NCI-H146 treated with DMSO at 0.1 percent for 48 hours (cell line): Measurements from ENCODE around the gene BLTP2.
"Not testable (repeated sequence)": the region's sequence is repeated elsewhere in the genome, so short reads cannot be mapped to it uniquely, and the experiment has no call there.

Experiments used
- DNase-seq: peaks from one replicate; lab custom pipeline; 2025; ENCODE audit not compliant: unreplicated experiment; lab: John Stamatoyannopoulos, UW

The BLTP2 gene

DNA sequence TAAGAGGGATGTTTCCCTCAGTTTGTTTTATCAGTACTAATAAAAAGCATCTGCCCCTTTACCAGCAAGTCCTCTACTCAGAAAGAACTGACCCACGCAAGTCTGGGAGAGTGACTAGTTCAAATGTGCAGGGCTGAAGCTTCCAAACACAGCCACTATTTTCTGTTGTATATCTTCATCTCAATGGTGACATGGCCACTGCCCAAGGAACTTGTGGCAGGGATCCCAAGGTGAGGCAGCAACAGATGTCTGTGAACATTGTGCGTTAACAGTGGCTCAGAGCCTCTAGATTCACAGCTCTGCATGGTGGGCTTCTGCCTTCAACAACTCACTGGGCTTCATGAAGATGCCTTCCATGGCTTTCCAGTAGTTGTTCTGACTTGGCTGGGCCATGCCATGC lies 3.7 kb upstream of the BLTP2 start:
- DNase-seq, result no peak

DNA sequence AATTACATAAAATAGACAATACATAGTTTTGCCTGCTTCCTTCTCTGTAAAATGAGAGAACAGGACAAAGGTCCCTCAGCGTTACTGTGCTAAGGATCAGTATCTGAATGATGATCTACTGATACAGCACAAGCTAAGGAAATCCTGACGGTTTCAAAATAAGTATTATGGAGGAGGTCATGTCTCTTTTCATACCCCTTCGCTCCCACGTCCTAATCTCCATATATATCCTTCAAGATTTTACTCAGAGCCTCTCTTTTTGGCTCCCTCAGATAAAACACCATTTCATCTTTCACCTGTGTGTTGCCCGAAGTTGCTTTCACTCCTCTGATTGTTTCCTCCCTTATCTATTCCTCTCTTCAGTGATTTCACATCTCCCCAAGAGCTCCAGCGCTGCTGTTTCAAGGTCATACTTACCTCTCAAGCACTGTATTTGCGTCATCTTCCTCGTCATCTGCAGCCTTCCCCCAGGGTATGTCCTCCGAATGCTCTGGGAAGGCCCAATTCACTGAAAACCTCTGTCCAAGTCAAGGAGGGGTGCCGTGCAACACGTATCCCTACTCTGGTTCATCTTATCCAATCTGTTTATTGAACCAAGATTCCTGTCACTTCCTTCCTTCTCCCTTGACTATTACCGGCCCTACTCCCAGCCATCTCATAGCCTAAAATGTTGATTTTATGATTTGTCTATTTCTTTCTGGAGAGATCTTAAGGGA lies 1.2 kb upstream of the BLTP2 start:
- no peak for DNase-seq

GRCh38 chr17:28645576-28645939 lies 600 bp upstream of the BLTP2 start:
- no peak for DNase-seq

DNA sequence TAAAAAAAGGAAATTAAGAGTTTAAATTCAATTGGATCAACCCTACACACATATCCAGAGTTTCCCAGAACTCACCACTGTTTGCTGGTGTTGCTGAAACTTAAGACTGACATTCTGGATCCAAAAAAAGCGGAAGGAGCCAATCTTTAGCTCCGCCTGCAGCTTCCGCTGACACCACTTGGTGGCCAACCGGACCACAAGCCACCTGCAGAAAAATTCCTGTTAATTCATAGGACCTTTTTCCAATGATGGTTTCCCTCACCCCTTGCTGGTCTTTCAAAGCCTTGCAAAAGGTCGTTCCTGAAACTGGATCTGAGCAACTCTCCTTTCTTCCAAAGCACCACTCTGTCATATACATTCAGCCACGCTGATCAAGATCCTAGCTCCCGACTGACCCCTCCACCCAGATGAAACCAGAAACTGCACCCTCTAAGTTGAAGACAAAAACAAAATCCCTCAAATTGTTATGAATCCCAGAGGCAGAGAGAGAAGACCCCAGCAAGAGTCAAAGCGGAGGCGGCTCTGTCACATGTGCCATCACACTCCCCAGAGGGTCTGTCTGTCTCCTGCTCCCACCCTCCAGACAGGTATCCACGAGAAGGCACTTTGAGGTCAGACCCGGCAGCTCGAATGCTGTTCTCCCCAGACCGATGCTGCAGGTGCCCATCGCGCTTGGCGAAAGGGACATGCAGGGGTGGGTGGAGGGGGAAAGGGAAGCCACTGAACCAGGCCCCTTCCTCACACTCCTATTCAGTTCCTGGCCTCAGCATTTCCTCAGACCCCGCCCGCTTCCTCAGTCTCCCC lies 773 bp downstream of the BLTP2 start:
- DNase-seq, result no peak

DNA sequence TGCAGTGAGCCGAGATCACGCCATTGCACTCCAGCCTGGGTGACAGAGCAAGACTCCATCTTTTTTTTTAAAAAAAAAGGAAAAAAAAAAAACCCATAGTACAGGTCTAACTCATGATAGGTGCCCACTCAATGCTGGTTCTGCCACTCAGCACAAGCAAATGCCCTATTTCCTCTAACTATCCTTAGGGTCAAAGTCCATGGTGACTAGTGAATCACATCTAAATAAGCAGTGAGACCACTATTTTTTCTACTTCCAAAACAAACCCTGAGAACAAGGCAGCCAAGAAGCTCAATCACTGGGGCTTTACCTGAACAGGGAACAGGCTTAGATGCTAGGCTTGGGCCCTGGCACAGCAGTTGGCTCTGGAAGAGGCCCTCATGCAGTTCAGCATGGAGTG lies 3.4 kb downstream of the BLTP2 start:
- no peak for DNase-seq

DNA sequence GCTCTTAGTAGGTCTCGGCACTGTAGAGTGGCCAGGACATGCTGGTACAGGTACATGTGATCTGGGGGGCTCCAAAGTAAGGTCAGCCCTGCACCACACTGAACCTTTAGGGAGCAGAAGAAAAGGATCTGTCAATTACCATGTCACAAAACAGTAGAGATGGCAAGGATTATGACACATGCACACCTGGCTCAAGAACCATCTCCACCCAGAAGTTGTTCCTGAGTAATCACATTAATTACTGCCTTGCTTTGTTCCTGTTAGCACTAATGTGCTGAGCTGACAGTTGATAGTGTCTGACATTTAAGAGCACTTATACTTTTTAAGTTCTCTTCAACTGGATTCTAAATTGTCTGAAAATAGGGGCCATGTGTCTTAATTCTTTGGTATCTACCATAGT lies 9.5 kb downstream of the BLTP2 start:
- no peak for DNase-seq

DNA sequence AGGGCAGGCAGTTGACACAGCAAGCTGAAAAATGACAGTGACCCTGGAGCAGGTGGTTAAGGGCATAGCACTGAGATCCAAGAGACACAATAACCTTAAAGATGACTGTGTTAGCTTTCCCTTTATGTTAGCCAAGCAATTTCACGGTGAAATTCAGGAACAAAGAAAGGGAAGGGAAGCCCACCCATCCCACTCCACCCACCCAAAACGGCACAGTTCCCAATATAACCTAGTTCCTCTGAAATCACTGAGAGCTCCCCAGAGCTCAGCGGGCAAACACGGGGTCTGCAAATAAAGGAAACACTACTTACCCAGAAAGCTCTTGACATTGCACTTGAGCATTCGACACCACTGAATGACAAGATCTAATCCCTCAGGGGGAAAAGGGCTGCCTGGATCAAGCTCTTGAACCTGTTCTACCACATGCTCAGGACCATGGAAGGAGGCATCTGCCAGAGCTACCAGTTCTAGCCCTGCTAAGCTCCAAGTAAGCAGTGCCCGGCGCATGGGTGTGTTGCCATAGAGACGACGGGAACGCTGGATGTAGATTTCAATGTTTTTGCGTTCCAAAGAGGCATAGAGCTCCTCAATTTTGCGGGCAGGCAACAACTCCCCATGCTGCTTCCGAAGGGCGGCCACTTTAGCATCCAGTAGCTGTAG lies 10.6 kb downstream of the BLTP2 start:
- DNase-seq, result no peak

- DNase-seq, result no peak
Observed at GRCh38 chr17:28626818-28627217, 18.1 kb downstream of the BLTP2 start.

DNA sequence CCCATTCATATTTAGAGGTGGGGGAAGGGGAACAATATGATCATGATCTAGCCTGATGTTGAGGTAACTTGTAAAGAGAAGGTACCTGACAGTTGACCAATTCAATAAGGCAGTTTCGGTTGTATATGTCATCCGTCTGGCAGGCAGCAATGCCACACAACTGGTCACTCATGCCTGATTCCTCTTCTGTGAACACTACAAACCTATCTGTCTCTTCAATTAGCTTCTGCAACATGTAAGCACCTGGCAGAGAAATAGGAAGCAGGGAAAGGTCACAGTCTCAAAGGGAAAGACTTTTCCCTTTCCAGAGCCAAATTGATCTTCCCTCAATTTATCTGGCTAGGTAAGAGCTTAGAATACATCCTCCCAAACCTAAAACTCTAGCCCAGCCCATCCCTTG lies 20.8 kb downstream of the BLTP2 start:
- DNase-seq, result no peak

DNA sequence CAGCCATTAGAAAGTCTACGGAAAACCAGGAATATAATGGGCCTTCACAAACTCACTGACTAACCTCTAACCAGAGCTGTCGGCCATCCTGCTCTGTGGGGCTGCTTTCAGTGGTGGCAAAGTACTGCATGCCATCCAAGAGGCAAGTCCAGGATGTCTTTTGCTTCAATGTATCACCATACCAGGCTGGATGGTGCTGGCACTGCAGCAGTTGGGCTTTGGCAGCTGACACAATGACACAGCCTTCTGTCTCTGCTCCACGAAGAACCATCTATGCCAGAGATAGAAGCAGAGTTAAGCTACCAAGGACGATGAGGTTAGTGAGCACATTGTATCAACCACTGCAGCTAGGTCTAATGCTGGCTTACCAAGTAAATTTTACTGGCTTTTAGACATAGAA lies 21.3 kb downstream of the BLTP2 start:
- no peak for DNase-seq

GRCh38 chr17:28622186-28622585 lies 22.8 kb downstream of the BLTP2 start:
- DNase-seq, result no peak

- DNase-seq, result no peak
Observed at GRCh38 chr17:28620010-28620409, 24.9 kb downstream of the BLTP2 start.

DNA sequence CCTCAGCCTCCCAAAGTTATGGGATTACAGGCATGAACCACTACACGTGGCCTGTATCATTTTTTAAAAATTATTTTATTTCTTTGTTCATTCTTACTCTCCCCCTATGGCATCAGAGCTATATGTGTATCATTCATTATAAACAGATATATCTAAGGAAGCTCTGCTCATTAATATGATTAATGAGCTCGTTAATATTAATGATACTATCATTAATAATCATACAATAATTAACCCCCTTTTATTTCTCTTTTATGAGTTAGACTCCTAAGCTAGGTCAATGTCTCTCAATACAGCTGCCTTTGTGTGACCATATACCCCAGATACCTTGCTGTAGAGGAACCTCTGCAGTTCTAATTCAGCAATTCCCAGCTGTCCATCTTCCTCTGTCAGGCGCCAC lies 26.5 kb downstream of the BLTP2 start:
- no peak for DNase-seq

GRCh38 chr17:28616281-28616680 lies 28.7 kb downstream of the BLTP2 start:
- DNase-seq, result no peak

DNA sequence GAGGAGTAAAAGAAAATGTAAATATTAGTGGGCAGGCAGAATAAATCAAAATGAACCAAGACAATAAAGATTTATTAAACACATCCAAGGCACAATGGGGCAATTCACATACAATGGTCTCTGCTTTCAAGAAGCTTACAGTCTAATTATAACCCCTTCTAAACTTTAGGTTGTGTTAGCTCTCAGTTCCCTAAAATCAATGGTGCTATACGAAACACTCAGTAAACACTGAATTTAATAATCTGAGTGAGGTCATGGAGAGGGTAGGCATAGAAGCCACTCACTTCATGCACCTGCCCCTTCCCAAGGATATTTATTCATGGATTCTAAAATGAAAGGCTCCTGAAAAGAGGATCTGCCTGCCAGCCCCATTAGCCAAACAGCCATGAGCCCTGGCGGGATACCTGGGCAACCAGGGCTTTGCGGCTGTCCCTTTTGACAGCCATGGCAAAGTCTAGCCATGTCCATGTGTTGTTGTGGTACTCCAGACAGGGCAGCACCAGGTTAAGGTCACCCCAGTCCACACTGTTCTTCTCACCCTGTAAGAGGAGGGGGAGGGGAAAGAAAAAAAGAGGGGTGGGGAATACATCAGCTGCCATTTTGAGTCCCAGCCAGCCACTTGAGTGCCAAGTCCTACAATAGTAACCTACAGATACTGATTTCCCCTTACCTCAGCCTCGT lies 29.6 kb downstream of the BLTP2 start:
- no peak for DNase-seq

- DNase-seq, result no peak
Observed at GRCh38 chr17:28613931-28614381, 31.0 kb downstream of the BLTP2 start, which contains the start of gene RSKR. Gene RSKR (minus strand): TSS chr17:28614185. CDS start chr17:28614161, 24 bp downstream.

DNA sequence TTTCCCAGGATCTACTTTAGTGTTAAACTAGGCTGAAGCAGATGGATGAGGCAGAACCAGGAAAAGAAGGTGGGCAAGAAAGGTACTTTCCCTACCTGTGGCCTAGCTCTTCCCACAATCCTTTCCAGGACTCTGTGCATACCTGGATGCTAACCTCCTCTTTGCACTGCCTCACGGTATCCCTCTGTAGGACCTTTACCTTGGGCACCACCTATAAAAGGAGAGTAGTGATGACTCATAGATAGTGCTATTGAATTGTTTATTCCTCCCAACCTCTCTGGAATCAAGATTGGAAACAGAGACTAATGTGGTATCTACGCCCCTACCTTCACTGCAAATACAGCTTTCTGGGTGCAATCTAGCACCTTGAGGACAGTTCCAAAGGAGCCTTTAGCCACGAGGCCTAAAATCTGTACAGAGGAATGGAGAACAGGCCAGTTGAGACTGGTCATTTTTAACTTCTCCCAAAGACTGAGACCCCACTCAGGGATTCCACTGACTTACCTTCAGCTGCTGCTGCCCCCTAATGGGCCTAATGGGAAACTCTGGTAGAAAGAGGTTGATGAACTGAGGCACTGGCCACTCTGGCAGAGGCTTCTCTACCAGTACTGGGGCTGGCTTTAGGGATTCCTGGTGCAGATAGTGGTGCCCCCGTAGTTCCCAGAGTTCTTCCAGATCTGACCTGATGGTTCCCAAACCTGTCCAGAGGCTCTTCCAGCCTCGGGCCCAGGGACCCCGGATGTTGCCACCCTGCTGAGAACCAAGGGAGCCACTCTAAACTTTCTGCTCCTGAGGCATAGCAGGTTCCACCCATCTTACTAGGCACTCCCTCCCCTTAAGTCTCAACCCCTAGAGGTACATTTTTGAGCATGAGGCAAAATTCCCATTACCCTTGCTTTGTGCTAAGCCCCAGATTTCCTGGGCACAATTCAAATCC lies 31.8 kb downstream of the BLTP2 start:
- DNase-seq, result no peak

DNA sequence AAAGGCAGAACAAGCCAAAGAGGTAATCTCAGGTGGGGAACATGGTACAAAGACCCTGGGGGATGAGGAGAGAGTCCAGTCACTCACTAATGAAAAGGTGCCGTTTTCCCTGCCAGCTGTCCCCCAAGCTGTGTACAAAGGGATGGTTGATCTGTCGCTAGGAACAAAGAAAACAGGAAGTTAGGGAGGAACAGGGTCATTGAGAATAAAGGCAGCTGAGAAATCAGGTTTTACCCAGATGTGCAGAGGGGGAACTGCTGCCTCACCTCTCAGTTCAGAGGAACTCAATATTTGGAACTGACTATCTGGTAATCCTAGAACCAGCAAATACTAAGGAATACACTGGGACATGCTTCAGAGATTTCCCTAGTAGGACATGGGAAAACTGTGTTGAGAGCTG lies 32.4 kb downstream of the BLTP2 start:
- DNase-seq, result peak; percentile 36

GRCh38 chr17:28610376-28610775 lies 34.6 kb downstream of the BLTP2 start:
- DNase-seq, result no peak

GRCh38 chr17:28604031-28604430 lies 40.9 kb downstream of the BLTP2 start:
- DNase-seq, result not testable (repeated sequence)
